Uterus (tissue), 2 donors: ENCODE measurements around the gene GPX1.

ENCODE experiments used
- CTCF ChIP-seq, 4 experiments: fragments of 200-600 bp in 2 of 4; fragments of 450-650 bp in 2 of 4; sonication (generic) in 2 of 4; IDR thresholded peaks; one replicate each; pipeline ENCODE4 v1.5.1; 2016 to 2019; ENCODE audit warnings: antibody characterized with exemption in 4 of 4, mild to moderate bottlenecking in 2 of 4, moderate library complexity in 1 of 4
- POLR2A ChIP-seq, 2 donors: fragments of 450-650 bp; IDR thresholded peaks; one replicate each; pipeline ENCODE4 v1.6.1; 2016; ENCODE audit warnings: antibody characterized with exemption in 2 of 2, mild to moderate bottlenecking in 1 of 2, moderate library complexity in 1 of 2

- TF ChIP-seq CTCF (IDR thresholded peaks at IDR 0.05): no peak
- TF ChIP-seq POLR2A (IDR thresholded peaks at IDR 0.05): no peak
Measured at GRCh38 chr3:49387721-49388120, 29.6 kb upstream of the GPX1 start.
